Fibroblast of lung (primary cell): Measurements from ENCODE around the gene GMPS. TPM values are rescaled to one million over a fixed set of nuclear protein-coding genes. Genes with fewer than 3 reads are reported as not detected.
A peak's percentile ranks its signal among the peaks of the same experiment; 100 is the strongest.

Source experiments
- DNase-seq, 2 donors: peaks; one replicate each; pipeline versions ENCODE4 v3.0.0 to v3.0.0-alpha.2; 2010; ENCODE audit warnings: low read depth in 2 of 2
- H2AFZ ChIP-seq: 2 replicates; pipeline ENCODE4 v1.5.1; 2012; ENCODE audit warnings: low read length, control low read depth, inconsistent platforms
- H3K27ac ChIP-seq: 2 replicates; pipeline ENCODE4 v1.5.1; 2011; ENCODE audit warnings: low read length, control low read depth; ENCODE audit not compliant: insufficient read depth
- H3K27me3 ChIP-seq: 2 replicates; pipeline ENCODE4 v1.5.1; 2011; ENCODE audit warnings: mild to moderate bottlenecking, low read length; ENCODE audit not compliant: control insufficient read depth, insufficient read depth
- H3K36me3 ChIP-seq: 2 replicates; pipeline ENCODE4 v1.5.1; 2011; ENCODE audit warnings: low read length; ENCODE audit not compliant: control insufficient read depth, insufficient read depth
- H3K4me1 ChIP-seq: 2 replicates; pipeline ENCODE4 v1.5.1; 2011; ENCODE audit warnings: low read length; ENCODE audit not compliant: control insufficient read depth, insufficient read depth; ENCODE audit errors: extremely low read depth
- H3K4me2 ChIP-seq: 2 replicates; pipeline ENCODE4 v1.5.1; 2011; ENCODE audit warnings: low read length, control low read depth; ENCODE audit not compliant: insufficient read depth; ENCODE audit errors: extremely low read depth
- H3K4me3 ChIP-seq, 4 experiments: fragments of 200-600 bp in 1 of 4; sonication (generic) in 1 of 4; replicated peaks in 1 of 4; 2 replicates each; pipeline ENCODE4 v1.5.1; 2011 to 2016; ENCODE audit warnings: low read length in 4 of 4, low read depth in 3 of 4, mild to moderate bottlenecking in 3 of 4, control low read depth in 2 of 4, inconsistent platforms in 1 of 4, mixed read lengths in 1 of 4; ENCODE audit not compliant: insufficient read depth in 1 of 4; ENCODE audit errors: control extremely low read depth in 1 of 4
- H3K79me2 ChIP-seq: 2 replicates; pipeline ENCODE4 v1.5.1; 2012; ENCODE audit warnings: mild to moderate bottlenecking, low read length, inconsistent platforms; ENCODE audit not compliant: control insufficient read depth, insufficient read depth
- H3K9ac ChIP-seq: 2 replicates; pipeline ENCODE4 v1.5.1; 2011; ENCODE audit warnings: mild to moderate bottlenecking, low read length, control low read depth; ENCODE audit not compliant: insufficient read depth
- H3K9me3 ChIP-seq: 2 replicates; pipeline ENCODE4 v1.5.1; 2012; ENCODE audit warnings: low read depth, low read length; ENCODE audit not compliant: control insufficient read depth, insufficient read depth
- H4K20me1 ChIP-seq: 2 replicates; pipeline ENCODE4 v1.5.1; 2011; ENCODE audit warnings: low read length; ENCODE audit not compliant: control insufficient read depth, insufficient read depth; ENCODE audit errors: extremely low read depth
- EZH2 ChIP-seq: IDR thresholded peaks from 2 replicates; pipeline ENCODE4 v1.5.1; 2012; ENCODE audit warnings: low read length, control low read depth, mild to moderate bottlenecking; ENCODE audit errors: missing control alignments
- polyA plus RNA-seq, 2 donors: library from polyadenylated mRNA; depleted of rRNA in 1 of 2; stranded (reverse) in 1 of 2; unstranded in 1 of 2; fragments of >200 nt; gene quantifications; 2 replicates each; pipeline ENCODE4 v1.2.1, GENCODE V29; 2011 to 2012; ENCODE audit warnings: missing spikeins in 1 of 2
- total RNA-seq: library from RNA; depleted of rRNA; stranded (reverse); fragments of >200 nt; gene quantifications from 2 replicates; pipeline ENCODE4 v1.2.1, GENCODE V29; 2014
- TF ChIP-seq, protein P1 (sequence below), 2 donors: IDR thresholded peaks in 1 of 2; conservative IDR thresholded peaks in 1 of 2; 1 replicate in 1 of 2; 2 replicates in 1 of 2; pipeline ENCODE4 v1.5.1; 2011 to 2012; ENCODE audit warnings: low read length in 2 of 2, control low read depth in 1 of 2, inconsistent platforms in 1 of 2, low read depth in 1 of 2, mild to moderate bottlenecking in 1 of 2

The GMPS gene
- total and polyA plus RNA-seq, 2 donors (not counting 1 experiment from before 2014, with no cell fraction given) = 20.6 to 93.3 TPM

DNA sequence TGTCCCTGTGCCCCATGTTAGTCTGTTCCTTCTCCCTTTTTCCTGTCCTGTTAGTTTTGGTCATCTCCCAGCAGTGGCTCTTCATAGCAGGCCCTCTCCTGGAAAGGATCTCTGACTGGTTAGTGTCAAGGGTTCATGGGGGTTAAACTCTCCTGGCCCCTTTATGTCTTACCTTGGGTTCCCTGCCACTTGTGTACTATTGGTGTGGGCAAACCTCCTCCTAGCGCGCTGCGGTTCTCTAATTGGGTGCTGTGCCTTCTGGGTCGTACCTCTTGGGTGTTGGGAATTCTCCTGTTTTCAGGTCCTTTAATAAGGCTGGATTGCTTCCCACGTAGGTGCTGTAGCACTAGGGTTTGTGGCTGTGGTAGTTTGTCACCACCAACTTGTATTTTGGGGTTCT is 18.8 kb downstream of the GMPS start:
- Histone ChIP-seq H3K9me3 (no peaks in the 10 kb centered on the region), H3K79me2 (peaks cover 74% of the 10 kb centered on the region), H3K4me3 (no peak overlapping the region), H3K4me1 (peaks cover 2% of the 10 kb centered on the region), H3K27ac (peak overlapping the region; percentile 10), H3K9ac (no peak overlapping the region), H4K20me1 (no peaks in the 10 kb centered on the region), H2AFZ (no peak overlapping the region), H3K36me3 (no peaks in the 10 kb centered on the region), H3K27me3 (no peaks in the 10 kb centered on the region), H3K4me2 (no peak overlapping the region)
- TF ChIP-seq, protein P1, sequence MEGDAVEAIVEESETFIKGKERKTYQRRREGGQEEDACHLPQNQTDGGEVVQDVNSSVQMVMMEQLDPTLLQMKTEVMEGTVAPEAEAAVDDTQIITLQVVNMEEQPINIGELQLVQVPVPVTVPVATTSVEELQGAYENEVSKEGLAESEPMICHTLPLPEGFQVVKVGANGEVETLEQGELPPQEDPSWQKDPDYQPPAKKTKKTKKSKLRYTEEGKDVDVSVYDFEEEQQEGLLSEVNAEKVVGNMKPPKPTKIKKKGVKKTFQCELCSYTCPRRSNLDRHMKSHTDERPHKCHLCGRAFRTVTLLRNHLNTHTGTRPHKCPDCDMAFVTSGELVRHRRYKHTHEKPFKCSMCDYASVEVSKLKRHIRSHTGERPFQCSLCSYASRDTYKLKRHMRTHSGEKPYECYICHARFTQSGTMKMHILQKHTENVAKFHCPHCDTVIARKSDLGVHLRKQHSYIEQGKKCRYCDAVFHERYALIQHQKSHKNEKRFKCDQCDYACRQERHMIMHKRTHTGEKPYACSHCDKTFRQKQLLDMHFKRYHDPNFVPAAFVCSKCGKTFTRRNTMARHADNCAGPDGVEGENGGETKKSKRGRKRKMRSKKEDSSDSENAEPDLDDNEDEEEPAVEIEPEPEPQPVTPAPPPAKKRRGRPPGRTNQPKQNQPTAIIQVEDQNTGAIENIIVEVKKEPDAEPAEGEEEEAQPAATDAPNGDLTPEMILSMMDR (conservative IDR thresholded peaks at IDR 0.05 in 1 of 2, IDR thresholded peaks at IDR 0.05 in 1 of 2; ENCODE audit: low read depth in 1 of 2, low read length in 2 of 2) = no peak
- no peak for TF ChIP-seq EZH2
- DNase-seq = no peak

DNA sequence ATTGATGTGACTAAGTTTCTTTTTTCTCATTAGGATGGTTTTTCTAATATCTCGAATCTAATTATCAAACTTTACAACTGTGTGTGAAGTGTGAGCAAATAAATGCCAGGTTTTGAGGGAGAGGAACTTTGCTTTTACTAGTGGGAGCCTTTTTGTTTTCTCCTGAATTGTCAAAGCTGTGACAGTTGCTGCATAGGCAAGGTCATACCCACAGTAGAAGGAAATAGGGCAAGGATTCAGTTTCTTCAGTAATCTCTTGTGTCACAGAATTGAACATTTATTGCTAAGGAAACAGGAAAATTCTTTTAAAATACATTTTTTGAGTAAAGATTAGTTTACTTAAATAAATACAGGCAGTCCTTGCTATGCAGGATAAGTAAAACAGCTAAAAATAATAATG is 19.5 kb downstream of the GMPS start:
- no peak for DNase-seq
- no peak overlapping the region for H2AFZ ChIP-seq
- H3K4me3 ChIP-seq = no peak overlapping the region
- H3K79me2 ChIP-seq = peaks cover 67% of the 10 kb centered on the region
- peaks cover 2% of the 10 kb centered on the region for H3K4me1 ChIP-seq
- H3K27ac ChIP-seq = peak overlapping the region; percentile 8
- peaks cover 1% of the 10 kb centered on the region for H3K36me3 ChIP-seq
- no peaks in the 10 kb centered on the region for H3K27me3 ChIP-seq
- TF ChIP-seq EZH2 = no peak
- TF ChIP-seq, protein P1 (conservative IDR thresholded peaks at IDR 0.05 in 1 of 2, IDR thresholded peaks at IDR 0.05 in 1 of 2; ENCODE audit: low read depth in 1 of 2, low read length in 2 of 2) = no peak
- no peaks in the 10 kb centered on the region for H3K9me3 ChIP-seq
- no peak overlapping the region for H3K4me2 ChIP-seq
- no peaks in the 10 kb centered on the region for H4K20me1 ChIP-seq
- no peak overlapping the region for H3K9ac ChIP-seq

DNA sequence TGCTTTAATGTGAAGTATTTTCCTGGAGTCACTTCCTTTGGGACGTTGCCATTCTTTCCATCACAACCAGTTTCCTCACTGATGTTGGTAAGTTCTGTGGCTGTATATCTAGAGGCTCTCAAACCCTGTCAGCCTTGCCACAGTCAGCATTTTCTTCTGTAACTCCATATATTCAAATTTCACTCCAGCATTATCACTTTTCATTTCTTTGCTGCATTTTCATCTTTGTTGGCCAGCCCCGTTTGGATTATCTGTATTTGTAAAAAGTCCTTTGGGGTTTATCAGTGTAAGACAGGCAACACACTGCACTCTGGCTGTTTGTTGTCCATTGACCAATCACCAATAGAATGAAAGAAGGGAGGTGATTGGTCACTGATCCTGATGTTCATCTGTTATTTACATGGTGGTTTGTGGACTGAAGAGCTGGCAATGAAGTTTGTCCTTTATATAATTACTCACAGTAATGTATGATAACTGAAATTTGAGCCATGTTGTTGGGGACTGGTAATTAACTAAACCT is 20.3 kb downstream of the GMPS start:
- Histone ChIP-seq H4K20me1 (no peaks in the 10 kb centered on the region), H3K4me2 (peak overlapping the region; percentile 7), H3K9me3 (no peaks in the 10 kb centered on the region), H3K27me3 (no peaks in the 10 kb centered on the region), H3K36me3 (peaks cover 2% of the 10 kb centered on the region), H3K27ac (no peak overlapping the region), H3K4me1 (peaks cover 2% of the 10 kb centered on the region), H3K9ac (no peak overlapping the region), H2AFZ (no peak overlapping the region), H3K79me2 (peaks cover 59% of the 10 kb centered on the region), H3K4me3 (no peak overlapping the region)
- DNase-seq = peak; percentile 38 to 61
- TF ChIP-seq EZH2 = no peak
- TF ChIP-seq, protein P1 (conservative IDR thresholded peaks at IDR 0.05 in 1 of 2, IDR thresholded peaks at IDR 0.05 in 1 of 2; ENCODE audit: low read depth in 1 of 2, low read length in 2 of 2) = no peak
